Panc1 (cell line): Measurements from ENCODE around the gene MYOG.

Source experiments
- CTCF ChIP-seq: fragments of 450-650 bp; IDR thresholded peaks from 2 replicates; pipeline ENCODE4 v1.5.1; 2017; ENCODE audit warnings: mild to moderate bottlenecking
- POLR2AphosphoS5 ChIP-seq: IDR thresholded peaks from 2 replicates; pipeline ENCODE4 v1.6.1; 2012; ENCODE audit warnings: mild to moderate bottlenecking, low read depth, low read length, moderate library complexity
- SIN3A ChIP-seq: IDR thresholded peaks from 2 replicates; pipeline ENCODE4 v1.6.1; 2012; ENCODE audit warnings: low read depth, mild to moderate bottlenecking, low read length, moderate library complexity, borderline replicate concordance; ENCODE audit not compliant: insufficient read depth
- TCF7L2 ChIP-seq: IDR thresholded peaks from 2 replicates; pipeline ENCODE4 v1.6.1; 2011; ENCODE audit warnings: mild to moderate bottlenecking, low read depth, low read length, inconsistent platforms
- TF ChIP-seq, protein P1 (sequence below), 2 experiments: IDR thresholded peaks; 2 replicates each; pipeline ENCODE4 v1.6.1; 2011 to 2012; ENCODE audit warnings: low read depth in 2 of 2, control low read depth in 1 of 2, low read length in 1 of 2, mild to moderate bottlenecking in 1 of 2, moderate library complexity in 1 of 2; ENCODE audit not compliant: insufficient read depth in 1 of 2

DNA sequence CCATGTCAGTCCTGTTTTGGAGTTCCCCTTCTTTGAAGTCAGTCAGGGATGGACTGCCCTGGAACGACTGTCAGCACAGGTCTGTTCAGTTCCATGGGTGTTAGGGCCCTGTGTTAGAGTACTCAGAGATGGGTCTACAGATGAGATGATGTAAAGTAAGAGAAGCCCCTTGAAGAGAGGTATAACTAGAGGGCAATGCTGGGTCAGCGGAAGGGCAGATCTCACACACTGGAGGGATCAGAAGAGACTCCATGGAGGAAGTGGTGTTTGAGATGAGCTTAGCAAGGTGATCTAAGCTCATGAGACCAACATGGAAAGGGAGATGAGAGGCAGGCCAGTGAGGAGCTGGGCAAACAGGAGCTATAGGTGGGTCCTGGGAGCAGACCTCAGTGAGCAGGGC lies 51.9 kb downstream of the MYOG start:
- TF ChIP-seq CTCF: no peak
- no peak for TF ChIP-seq SIN3A
- TF ChIP-seq, protein P1, sequence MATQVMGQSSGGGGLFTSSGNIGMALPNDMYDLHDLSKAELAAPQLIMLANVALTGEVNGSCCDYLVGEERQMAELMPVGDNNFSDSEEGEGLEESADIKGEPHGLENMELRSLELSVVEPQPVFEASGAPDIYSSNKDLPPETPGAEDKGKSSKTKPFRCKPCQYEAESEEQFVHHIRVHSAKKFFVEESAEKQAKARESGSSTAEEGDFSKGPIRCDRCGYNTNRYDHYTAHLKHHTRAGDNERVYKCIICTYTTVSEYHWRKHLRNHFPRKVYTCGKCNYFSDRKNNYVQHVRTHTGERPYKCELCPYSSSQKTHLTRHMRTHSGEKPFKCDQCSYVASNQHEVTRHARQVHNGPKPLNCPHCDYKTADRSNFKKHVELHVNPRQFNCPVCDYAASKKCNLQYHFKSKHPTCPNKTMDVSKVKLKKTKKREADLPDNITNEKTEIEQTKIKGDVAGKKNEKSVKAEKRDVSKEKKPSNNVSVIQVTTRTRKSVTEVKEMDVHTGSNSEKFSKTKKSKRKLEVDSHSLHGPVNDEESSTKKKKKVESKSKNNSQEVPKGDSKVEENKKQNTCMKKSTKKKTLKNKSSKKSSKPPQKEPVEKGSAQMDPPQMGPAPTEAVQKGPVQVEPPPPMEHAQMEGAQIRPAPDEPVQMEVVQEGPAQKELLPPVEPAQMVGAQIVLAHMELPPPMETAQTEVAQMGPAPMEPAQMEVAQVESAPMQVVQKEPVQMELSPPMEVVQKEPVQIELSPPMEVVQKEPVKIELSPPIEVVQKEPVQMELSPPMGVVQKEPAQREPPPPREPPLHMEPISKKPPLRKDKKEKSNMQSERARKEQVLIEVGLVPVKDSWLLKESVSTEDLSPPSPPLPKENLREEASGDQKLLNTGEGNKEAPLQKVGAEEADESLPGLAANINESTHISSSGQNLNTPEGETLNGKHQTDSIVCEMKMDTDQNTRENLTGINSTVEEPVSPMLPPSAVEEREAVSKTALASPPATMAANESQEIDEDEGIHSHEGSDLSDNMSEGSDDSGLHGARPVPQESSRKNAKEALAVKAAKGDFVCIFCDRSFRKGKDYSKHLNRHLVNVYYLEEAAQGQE (IDR thresholded peaks at IDR 0.05; ENCODE audit: insufficient read depth in 1 of 2, low read depth in 2 of 2, low read length in 1 of 2): no peak
- no peak for TF ChIP-seq POLR2AphosphoS5
- TF ChIP-seq TCF7L2: no peak
